H9 (cell line): ENCODE data around the gene HMOX2. TPM values are rescaled to one million over a fixed set of nuclear protein-coding genes. Genes with fewer than 3 reads are reported as not detected.

Source experiments
- DNase-seq: peaks from one replicate; pipeline ENCODE4 v3.0.0-alpha.2; 2017
- H2AFZ ChIP-seq: one replicate; pipeline ENCODE4 v1.6.1; 2013; ENCODE audit warnings: mild to moderate bottlenecking, low read length, control low read depth, moderate library complexity
- H2AK5ac ChIP-seq: 2 replicates; pipeline ENCODE4 v1.6.1; 2013; ENCODE audit warnings: low read length, control low read depth, mixed read lengths; ENCODE audit not compliant: insufficient read length
- H2BK120ac ChIP-seq: one replicate; pipeline ENCODE4 v1.6.1; 2013; ENCODE audit warnings: low read depth, mild to moderate bottlenecking, low read length, control low read depth, inconsistent platforms; ENCODE audit not compliant: poor library complexity, severe bottlenecking
- H2BK12ac ChIP-seq: 2 replicates; pipeline ENCODE4 v1.6.1; 2013; ENCODE audit warnings: low read length, control low read depth, mixed read lengths, low read depth; ENCODE audit not compliant: insufficient read length
- H2BK15ac ChIP-seq: 2 replicates; pipeline ENCODE4 v1.6.1; 2013; ENCODE audit warnings: low read depth, low read length, control low read depth
- H2BK20ac ChIP-seq: one replicate; pipeline ENCODE4 v1.6.1; 2013; ENCODE audit warnings: low read depth, mild to moderate bottlenecking, low read length, control low read depth, inconsistent platforms; ENCODE audit not compliant: poor library complexity, severe bottlenecking
- H2BK5ac ChIP-seq: 2 replicates; pipeline ENCODE4 v1.6.1; 2013; ENCODE audit warnings: low read length, control low read depth, mixed read lengths; ENCODE audit not compliant: insufficient read length
- H3K14ac ChIP-seq: 2 replicates; pipeline ENCODE4 v1.6.1; 2013; ENCODE audit warnings: low read length, control low read depth; ENCODE audit not compliant: insufficient read depth
- H3K18ac ChIP-seq: 2 replicates; pipeline ENCODE4 v1.6.1; 2013; ENCODE audit warnings: low read depth, mild to moderate bottlenecking, mixed read lengths, low read length, control low read depth; ENCODE audit not compliant: insufficient read length
- H3K23ac ChIP-seq: 2 replicates; pipeline ENCODE4 v1.6.1; 2013; ENCODE audit warnings: low read length, control low read depth, mixed read lengths, low read depth; ENCODE audit not compliant: insufficient read length
- H3K23me2 ChIP-seq: 2 replicates; pipeline ENCODE4 v1.6.1; 2013; ENCODE audit warnings: low read depth, mild to moderate bottlenecking, mixed read lengths, low read length, control low read depth; ENCODE audit not compliant: insufficient read length, poor library complexity, severe bottlenecking
- H3K27ac ChIP-seq: 2 replicates; pipeline ENCODE4 v1.5.1; 2013; ENCODE audit warnings: low read length, control low read depth, mixed read lengths, low read depth; ENCODE audit not compliant: insufficient read length
- H3K27me3 ChIP-seq: 2 replicates; pipeline ENCODE4 v1.6.1; 2013; ENCODE audit warnings: low read length, control low read depth, inconsistent platforms; ENCODE audit not compliant: insufficient read depth
- H3K4ac ChIP-seq: 2 replicates; pipeline ENCODE4 v1.6.1; 2013; ENCODE audit warnings: low read depth, mild to moderate bottlenecking, control low read depth, inconsistent platforms, low read length, moderate library complexity
- H3K4me1 ChIP-seq: 2 replicates; pipeline ENCODE4 v1.6.1; 2013; ENCODE audit warnings: low read length, control low read depth, inconsistent platforms; ENCODE audit not compliant: insufficient read depth
- H3K4me2 ChIP-seq: 2 replicates; pipeline ENCODE4 v1.6.1; 2013; ENCODE audit warnings: low read length, control low read depth, mixed read lengths; ENCODE audit not compliant: insufficient read length, insufficient read depth
- H3K56ac ChIP-seq: 2 replicates; pipeline ENCODE4 v1.6.1; 2013; ENCODE audit warnings: low read depth, mild to moderate bottlenecking, mixed read lengths, low read length, control low read depth; ENCODE audit not compliant: insufficient read length
- H3K79me1 ChIP-seq: 2 replicates; pipeline ENCODE4 v1.6.1; 2013; ENCODE audit warnings: low read depth, mild to moderate bottlenecking, moderate library complexity, low read length, control low read depth, inconsistent platforms; ENCODE audit not compliant: insufficient read depth, poor library complexity, severe bottlenecking
- H3K79me2 ChIP-seq: 2 replicates; pipeline ENCODE4 v1.6.1; 2013; ENCODE audit warnings: low read length, control low read depth, inconsistent platforms; ENCODE audit not compliant: insufficient read depth
- H3K9ac ChIP-seq: 2 replicates; pipeline ENCODE4 v1.6.1; 2013; ENCODE audit warnings: low read length, control low read depth, mixed read lengths; ENCODE audit not compliant: insufficient read length; ENCODE audit errors: extremely low read depth
- H3K9me3 ChIP-seq: one replicate; pipeline ENCODE4 v1.6.1; 2013; ENCODE audit warnings: low read depth, low read length, inconsistent platforms; ENCODE audit not compliant: control insufficient read depth
- H3T11ph ChIP-seq: one replicate; pipeline ENCODE4 v1.6.1; 2013; ENCODE audit warnings: mild to moderate bottlenecking, low read length, control low read depth, inconsistent platforms
- H4K20me1 ChIP-seq: one replicate; pipeline ENCODE4 v1.6.1; 2013; ENCODE audit not compliant: control insufficient read depth, insufficient read length, insufficient read depth
- H4K5ac ChIP-seq: 2 replicates; pipeline ENCODE4 v1.6.1; 2013; ENCODE audit warnings: low read depth, mild to moderate bottlenecking, mixed read lengths, low read length, control low read depth; ENCODE audit not compliant: insufficient read length
- H4K8ac ChIP-seq: replicated peaks from 2 replicates; pipeline ENCODE4 v1.6.1; 2013; ENCODE audit warnings: low read length, control low read depth, mixed read lengths, low read depth; ENCODE audit not compliant: insufficient read length
- H4K91ac ChIP-seq: 2 replicates; pipeline ENCODE4 v1.6.1; 2013; ENCODE audit warnings: low read depth, mild to moderate bottlenecking, moderate library complexity, mixed read lengths, low read length, control low read depth; ENCODE audit not compliant: insufficient read length
- H3K27ac Mint-ChIP-seq, 3 experiments: 2 replicates in 2 of 3; 3 replicates in 1 of 3; pipeline ENCODE4 v1.8.0; 2020 to 2021; ENCODE audit warnings: mixed read lengths in 3 of 3, mild to moderate bottlenecking in 1 of 3, moderate library complexity in 1 of 3
- H3K27me3 Mint-ChIP-seq: 2 replicates; pipeline ENCODE4 v1.8.0; 2021; ENCODE audit warnings: low read depth, mild to moderate bottlenecking, moderate library complexity, mixed read lengths
- H3K36me3 Mint-ChIP-seq, 3 experiments: 2 replicates in 2 of 3; 3 replicates in 1 of 3; pipeline ENCODE4 v1.8.0; 2020 to 2021; ENCODE audit warnings: low read depth in 3 of 3, mixed read lengths in 3 of 3; ENCODE audit not compliant: insufficient read depth in 1 of 3
- H3K4me1 Mint-ChIP-seq, 2 experiments: 2 replicates each; pipeline ENCODE4 v1.8.0; 2020; ENCODE audit warnings: mixed read lengths in 2 of 2
- H3K4me3 Mint-ChIP-seq, 2 experiments: 2 replicates in 1 of 2; 3 replicates in 1 of 2; pipeline ENCODE4 v1.8.0; 2020 to 2021; ENCODE audit warnings: mild to moderate bottlenecking in 2 of 2, mixed read lengths in 2 of 2, moderate library complexity in 1 of 2
- H3K9me3 Mint-ChIP-seq, 2 experiments: 2 replicates in 1 of 2; 3 replicates in 1 of 2; pipeline ENCODE4 v1.8.0; 2020; ENCODE audit warnings: mild to moderate bottlenecking in 2 of 2, mixed read lengths in 2 of 2, moderate library complexity in 1 of 2
- CTCF ChIP-seq: fragments of 200-600 bp; sonication (generic); conservative IDR thresholded peaks from 3 replicates; pipeline ENCODE4 v1.8.0; 2021; ENCODE audit warnings: antibody characterized with exemption, mild to moderate bottlenecking
- WGBS: extraction: QIAGEN DNeasy Blood & Tissue Kit; methylation state at CpG from one replicate; pipeline ENCODE4 v1.1.7; 2013; ENCODE audit warnings: missing lambda C conversion rate, low lambda C conversion rate, mixed read lengths; ENCODE audit not compliant: insufficient read length; ENCODE audit errors: extremely low coverage; 5-methylcytosine and 5-hydroxymethylcytosine counted together
- total RNA-seq: library from RNA; stranded (reverse); gene quantifications from 2 replicates; pipeline ENCODE4 v1.2.1, GENCODE V29; 2021

The HMOX2 gene
- total RNA-seq, 1 experiment from 2014 or later: 44.4 TPM

GRCh38 chr16:4510131-4510530 is 33.9 kb downstream of the HMOX2 start:
- WGBS: no CpG with 5 or more reads among the region's 5 CpGs
- no peak overlapping the region for H2BK15ac ChIP-seq
- no peaks in the 10 kb centered on the region for H3K9me3 ChIP-seq
- no peak overlapping the region for H3T11ph ChIP-seq
- Mint-ChIP-seq H3K27me3 (no peaks in the 10 kb centered on the region; the same call in 1 of the 2 replicates), H3K9me3 (no peaks in the 10 kb centered on the region), H3K4me1 (peaks cover 9 to 18% of the 10 kb centered on the region in 2 experiments; a peak in 3 of 4 replicates), H3K27ac (peak overlapping the region in 1 of 3 experiments; percentile 90; a peak in 3 of 7 replicates), H3K4me3 (peak overlapping the region in 1 of 2 experiments; percentile 25; a peak in 1 of 5 replicates), H3K36me3 (peaks cover 16 to 55% (median 42%) of the 10 kb centered on the region in 3 experiments; a peak in 6 of 7 replicates)
- H2AK5ac ChIP-seq: no peak overlapping the region
- H2AFZ ChIP-seq: no peak overlapping the region
- no peak overlapping the region for H3K56ac ChIP-seq
- no peaks in the 10 kb centered on the region for H3K79me2 ChIP-seq
- H3K14ac ChIP-seq: no peak overlapping the region
- no peak overlapping the region for H2BK12ac ChIP-seq
- DNase-seq: no peak
- no peaks in the 10 kb centered on the region for H3K79me1 ChIP-seq
- H3K4me1 ChIP-seq: no peaks in the 10 kb centered on the region
- no peak overlapping the region for H3K18ac ChIP-seq
- no peak overlapping the region for H2BK20ac ChIP-seq
- no peak overlapping the region for H4K91ac ChIP-seq
- no peak overlapping the region for H3K23ac ChIP-seq
- no peaks in the 10 kb centered on the region for H3K23me2 ChIP-seq
- TF ChIP-seq CTCF: no peak
- no peak overlapping the region for H3K27ac ChIP-seq
- H2BK120ac ChIP-seq: no peak overlapping the region
- H4K5ac ChIP-seq: no peak overlapping the region
- H4K8ac ChIP-seq: no peak overlapping the region
- H3K4me2 ChIP-seq: no peak overlapping the region
- H3K27me3 ChIP-seq: no peaks in the 10 kb centered on the region
- no peak overlapping the region for H3K9ac ChIP-seq
- no peaks in the 10 kb centered on the region for H4K20me1 ChIP-seq
- H3K4ac ChIP-seq: no peak overlapping the region
- no peak overlapping the region for H2BK5ac ChIP-seq
